ENCODE results near the gene AMZ1.

Gene AMZ1

DNA sequence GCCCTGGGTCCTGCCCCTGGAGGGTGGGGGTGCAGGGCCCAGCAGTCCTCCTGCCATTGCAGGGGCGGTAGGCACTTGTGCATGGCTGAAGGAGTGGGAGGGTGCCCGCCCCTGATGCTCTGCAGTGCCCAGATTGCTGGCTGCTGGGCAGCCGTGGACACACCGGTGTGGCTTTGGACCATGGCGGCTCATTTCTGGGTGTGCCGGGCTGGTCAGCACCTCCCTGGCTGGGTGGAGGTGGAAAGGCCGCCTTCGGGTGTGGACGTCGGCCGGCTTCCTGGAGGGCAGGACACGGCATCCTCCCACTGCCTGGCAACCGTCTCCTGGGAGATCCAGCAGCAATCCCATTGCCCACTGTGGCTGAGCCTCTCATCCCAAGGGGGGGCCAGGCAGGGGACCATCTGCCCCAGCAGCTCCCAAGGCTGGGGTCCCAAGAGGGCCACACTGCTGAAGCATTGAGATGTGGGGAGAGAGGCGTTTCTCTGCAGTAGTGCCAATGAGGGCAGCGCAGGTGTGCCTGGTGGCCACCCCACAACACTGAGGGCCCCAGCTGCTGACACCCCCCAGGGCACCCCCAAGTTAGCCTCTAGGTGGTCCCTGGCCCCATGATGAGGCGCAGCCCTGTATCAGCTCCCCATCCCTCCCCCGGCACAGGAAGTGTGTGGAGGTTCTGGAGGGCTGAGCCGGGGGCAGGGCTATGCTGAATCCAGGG lies 43.3 kb upstream of the AMZ1 start:
- Histone ChIP-seq H3K27ac (ENCODE audit: low read length) (no peak overlapping the region), H3K36me3 (ENCODE audit: control insufficient read depth in 1 of 2, insufficient read depth in 2 of 2, low read length in 2 of 2) (peaks cover 10 to 16% of the 10 kb centered on the region in 2 donors)

DNA sequence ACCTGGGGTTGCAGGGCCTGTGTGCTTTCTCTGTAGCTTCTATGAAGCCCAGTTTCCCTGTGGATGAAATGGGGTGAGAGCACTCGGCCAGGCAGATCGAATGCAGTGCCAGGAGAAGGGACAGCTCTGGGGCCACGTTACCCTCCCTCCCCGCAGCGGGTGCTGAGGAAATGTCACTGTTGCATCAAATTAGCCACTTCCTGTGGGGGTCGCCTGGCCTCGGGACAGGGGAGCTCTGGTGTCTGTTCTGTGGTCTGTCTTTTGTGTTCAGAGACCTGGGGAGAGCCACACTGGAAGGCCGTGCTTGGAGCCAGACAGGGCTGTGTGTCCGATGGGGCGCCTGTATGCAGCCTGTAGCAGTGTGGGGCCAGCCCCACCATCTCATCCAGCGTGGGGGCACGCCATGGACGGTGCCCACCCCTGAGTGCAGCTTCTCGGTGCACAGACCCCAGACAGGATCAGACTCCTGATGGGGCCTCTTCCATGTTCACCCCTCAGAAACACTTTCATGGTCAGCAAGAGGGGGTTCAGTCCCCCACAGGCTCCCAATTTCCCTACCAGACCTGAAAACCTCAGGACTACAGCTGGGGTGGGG lies 42.6 kb upstream of the AMZ1 start:
- Histone ChIP-seq H3K27me3 (ENCODE audit: low read depth, low read length) (no peaks in the 10 kb centered on the region), H3K4me3 (ENCODE audit: low read depth in 1 of 2, low read length in 2 of 2) (no peak overlapping the region), H3K36me3 (ENCODE audit: control insufficient read depth in 1 of 2, insufficient read depth in 2 of 2, low read length in 2 of 2) (peaks cover 10 to 16% of the 10 kb centered on the region in 2 donors), H3K9me3 (ENCODE audit: control insufficient read depth in 1 of 2, low read length in 2 of 2) (no peaks in the 10 kb centered on the region), H3K27ac (ENCODE audit: low read length) (no peak overlapping the region), H3K4me1 (ENCODE audit: control insufficient read depth in 1 of 2, insufficient read depth in 2 of 2, low read length in 2 of 2) (peaks cover 3 to 30% of the 10 kb centered on the region in 2 donors)

More for the DNA sequence above, 43.3 kb upstream of the AMZ1 start:
- Histone ChIP-seq H3K27me3 (ENCODE audit: low read depth, low read length) (no peaks in the 10 kb centered on the region), H3K9me3 (ENCODE audit: control insufficient read depth in 1 of 2, low read length in 2 of 2) (no peaks in the 10 kb centered on the region), H3K4me1 (ENCODE audit: control insufficient read depth in 1 of 2, insufficient read depth in 2 of 2, low read length in 2 of 2) (peaks cover 3 to 36% of the 10 kb centered on the region in 2 donors), H3K4me3 (ENCODE audit: low read depth in 1 of 2, low read length in 2 of 2) (no peak overlapping the region)

DNA sequence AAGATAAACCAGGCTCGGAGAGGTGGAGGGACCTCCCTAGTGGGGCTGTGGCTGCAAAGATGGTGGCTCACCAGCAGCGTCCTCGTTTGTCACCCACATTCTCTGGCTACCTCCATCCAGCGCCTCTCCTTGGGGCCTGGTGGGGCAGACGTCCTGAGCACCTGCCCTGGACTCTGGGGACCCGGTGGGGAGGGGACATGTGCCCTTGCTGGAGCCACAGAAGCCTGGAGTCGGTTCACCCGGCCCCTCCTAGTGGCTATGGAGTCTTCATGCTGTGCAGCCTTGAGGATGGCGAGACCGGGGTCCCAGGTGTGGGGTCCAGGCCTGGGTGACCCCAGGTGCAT lies 41.7 kb upstream of the AMZ1 start:
- Histone ChIP-seq H3K4me1 (ENCODE audit: control insufficient read depth in 1 of 2, insufficient read depth in 2 of 2, low read length in 2 of 2) (peaks cover 3 to 21% of the 10 kb centered on the region in 2 donors), H3K27me3 (ENCODE audit: low read depth, low read length) (no peaks in the 10 kb centered on the region), H3K9me3 (ENCODE audit: control insufficient read depth in 1 of 2, low read length in 2 of 2) (no peaks in the 10 kb centered on the region), H3K27ac (ENCODE audit: low read length) (no peak overlapping the region), H3K4me3 (ENCODE audit: low read depth in 1 of 2, low read length in 2 of 2) (no peak overlapping the region), H3K36me3 (ENCODE audit: control insufficient read depth in 1 of 2, insufficient read depth in 2 of 2, low read length in 2 of 2) (peaks cover 10 to 16% of the 10 kb centered on the region in 2 donors)

DNA sequence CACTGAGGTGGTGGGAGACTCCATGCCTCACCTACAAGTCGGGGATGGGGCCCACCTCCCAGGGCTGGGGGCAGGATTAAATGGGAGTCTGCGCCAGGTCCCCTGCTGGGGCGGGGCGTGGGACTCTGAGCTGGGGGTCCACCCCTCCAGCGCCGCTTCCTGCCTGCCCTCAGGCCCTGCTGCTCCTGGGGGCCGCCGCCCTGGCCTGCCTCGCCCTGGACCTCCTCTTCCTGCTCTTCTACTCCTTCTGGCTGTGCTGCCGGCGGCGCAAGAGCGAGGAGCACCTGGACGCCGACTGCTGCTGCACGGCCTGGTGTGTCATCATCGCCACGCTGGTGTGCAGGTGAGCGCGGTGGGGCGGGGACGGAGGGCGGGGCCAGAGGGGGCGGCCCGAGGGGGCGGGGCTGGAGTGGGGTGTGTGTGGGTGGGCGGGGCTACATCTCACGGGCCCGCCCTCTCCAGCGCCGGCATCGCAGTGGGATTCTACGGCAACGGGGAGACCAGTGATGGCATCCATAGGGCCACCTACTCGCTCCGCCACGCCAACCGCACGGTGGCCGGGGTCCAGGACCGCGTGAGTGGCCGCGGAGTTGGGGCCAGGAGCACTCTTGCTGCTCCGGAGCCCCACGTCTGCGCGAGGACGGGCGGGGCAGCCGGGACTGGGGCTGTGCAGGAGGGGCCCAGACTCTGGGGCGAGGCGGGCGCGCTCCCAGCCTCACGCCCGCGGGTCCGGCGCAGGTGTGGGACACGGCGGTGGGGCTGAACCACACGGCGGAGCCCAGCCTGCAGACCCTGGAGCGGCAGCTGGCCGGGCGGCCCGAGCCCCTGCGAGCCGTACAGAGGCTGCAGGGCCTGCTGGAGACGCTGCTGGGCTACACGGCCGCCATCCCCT lies 41.1 kb upstream of the AMZ1 start:
- H3K27ac ChIP-seq (ENCODE audit: low read length) = no peak overlapping the region
- peaks cover 0 to 15% of the 10 kb centered on the region in 2 donors for H3K4me1 ChIP-seq (ENCODE audit: control insufficient read depth in 1 of 2, insufficient read depth in 2 of 2, low read length in 2 of 2)
- H3K36me3 ChIP-seq (ENCODE audit: control insufficient read depth in 1 of 2, insufficient read depth in 2 of 2, low read length in 2 of 2) = peaks cover 10 to 20% of the 10 kb centered on the region in 2 donors
- no peaks in the 10 kb centered on the region for H3K9me3 ChIP-seq (ENCODE audit: control insufficient read depth in 1 of 2, low read length in 2 of 2)
- H3K27me3 ChIP-seq (ENCODE audit: low read depth, low read length) = no peaks in the 10 kb centered on the region
- H3K4me3 ChIP-seq (ENCODE audit: low read depth in 1 of 2, low read length in 2 of 2) = no peak overlapping the region

DNA sequence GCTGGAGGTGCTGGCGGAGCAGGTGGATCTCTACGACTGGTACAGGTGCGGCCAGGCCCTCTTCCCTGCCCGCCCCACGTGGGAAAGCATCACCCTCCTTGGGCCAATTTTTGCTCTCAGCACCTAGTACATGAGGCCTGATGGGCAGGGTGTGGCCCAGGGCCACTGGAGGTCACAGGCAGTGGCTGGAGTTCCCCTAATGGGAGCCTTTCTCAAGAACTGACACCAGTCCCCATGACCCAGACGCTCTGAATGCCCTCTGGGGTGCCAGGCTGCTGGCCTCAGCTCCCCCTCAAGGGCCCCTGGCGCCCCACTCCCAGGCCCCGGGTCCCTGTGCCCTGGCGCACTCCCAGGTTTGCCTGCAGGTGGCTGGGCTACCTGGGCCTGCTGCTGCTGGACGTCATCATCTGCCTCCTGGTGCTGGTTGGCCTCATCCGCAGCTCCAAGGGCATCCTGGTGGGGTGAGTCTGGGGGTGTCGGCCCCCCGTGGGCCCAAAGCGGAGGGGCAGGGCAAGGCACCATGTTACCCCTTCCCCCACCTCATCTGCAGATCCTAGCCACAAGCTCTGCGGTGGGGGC lies 40.3 kb upstream of the AMZ1 start:
- no peak overlapping the region for H3K27ac ChIP-seq (ENCODE audit: low read length)
- H3K36me3 ChIP-seq (ENCODE audit: control insufficient read depth in 1 of 2, insufficient read depth in 2 of 2, low read length in 2 of 2) = peaks cover 10 to 21% of the 10 kb centered on the region in 2 donors
- peaks cover 0 to 14% of the 10 kb centered on the region in 2 donors for H3K4me1 ChIP-seq (ENCODE audit: control insufficient read depth in 1 of 2, insufficient read depth in 2 of 2, low read length in 2 of 2)
- H3K27me3 ChIP-seq (ENCODE audit: low read depth, low read length) = no peaks in the 10 kb centered on the region
- no peaks in the 10 kb centered on the region for H3K9me3 ChIP-seq (ENCODE audit: control insufficient read depth in 1 of 2, low read length in 2 of 2)
- H3K4me3 ChIP-seq (ENCODE audit: low read depth in 1 of 2, low read length in 2 of 2) = no peak overlapping the region

DNA sequence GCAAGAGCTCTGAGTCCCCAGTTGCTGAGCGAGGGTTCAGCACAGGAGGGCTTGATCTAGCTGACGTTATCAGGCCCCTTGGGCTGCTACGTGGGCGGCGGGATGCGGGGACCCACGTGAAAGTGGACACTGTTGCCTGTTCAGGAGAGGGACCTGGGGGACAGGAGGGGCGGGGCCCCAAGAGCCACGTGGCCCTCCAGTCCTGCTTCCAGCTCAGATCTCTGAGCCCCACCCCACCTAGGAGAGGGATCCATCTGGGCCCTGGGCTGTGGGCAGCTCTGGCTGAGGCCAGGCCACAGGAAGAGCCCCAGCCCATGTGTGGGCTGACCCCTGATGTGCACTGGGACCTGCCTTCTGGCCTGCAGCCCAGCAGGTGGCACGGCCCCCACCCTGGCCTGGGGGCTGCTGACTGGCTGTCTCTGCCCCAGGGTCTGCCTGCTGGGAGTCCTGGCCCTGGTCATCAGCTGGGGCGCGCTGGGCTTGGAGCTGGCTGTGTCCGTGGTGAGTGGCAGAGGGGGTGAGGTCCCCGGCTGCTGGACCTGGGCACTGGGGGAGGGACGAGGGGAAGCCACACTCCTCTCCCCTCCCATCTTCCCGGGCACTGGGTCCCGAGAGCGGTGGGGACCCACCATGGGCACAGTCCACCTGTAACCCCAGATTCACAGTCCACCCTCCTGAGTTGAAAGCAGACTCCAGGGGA lies 38.7 kb upstream of the AMZ1 start:
- Histone ChIP-seq H3K4me1 (ENCODE audit: control insufficient read depth in 1 of 2, insufficient read depth in 2 of 2, low read length in 2 of 2) (peaks cover 0 to 11% of the 10 kb centered on the region in 2 donors), H3K9me3 (ENCODE audit: control insufficient read depth in 1 of 2, low read length in 2 of 2) (no peaks in the 10 kb centered on the region), H3K27ac (ENCODE audit: low read length) (no peak overlapping the region), H3K4me3 (ENCODE audit: low read depth in 1 of 2, low read length in 2 of 2) (no peak overlapping the region), H3K36me3 (ENCODE audit: control insufficient read depth in 1 of 2, insufficient read depth in 2 of 2, low read length in 2 of 2) (peaks cover 10 to 21% of the 10 kb centered on the region in 2 donors), H3K27me3 (ENCODE audit: low read depth, low read length) (no peaks in the 10 kb centered on the region)

DNA sequence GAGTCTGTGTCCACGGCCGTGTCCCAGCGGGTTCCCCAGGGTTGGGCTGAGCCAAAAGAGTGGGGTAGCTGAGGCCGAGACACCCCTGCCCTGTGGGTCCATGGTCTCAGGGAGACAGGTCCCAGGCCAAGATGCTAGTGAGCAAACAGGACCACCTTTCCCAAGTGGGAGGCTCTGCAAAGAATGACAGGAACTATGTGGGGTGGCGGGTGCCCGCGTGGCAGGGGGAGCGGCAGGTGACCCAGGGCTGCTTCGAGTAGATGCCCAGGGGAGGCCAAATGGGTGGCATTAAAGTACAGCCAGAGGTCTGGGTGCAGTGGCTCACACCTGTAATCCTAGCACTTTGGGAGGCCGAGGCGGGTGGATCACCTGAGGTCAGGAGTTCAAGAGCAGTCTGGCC lies 38.0 kb upstream of the AMZ1 start:
- H3K27me3 ChIP-seq (ENCODE audit: low read depth, low read length) = no peaks in the 10 kb centered on the region
- H3K27ac ChIP-seq (ENCODE audit: low read length) = no peak overlapping the region
- no peak overlapping the region for H3K4me3 ChIP-seq (ENCODE audit: low read depth in 1 of 2, low read length in 2 of 2)
- no peaks in the 10 kb centered on the region for H3K9me3 ChIP-seq (ENCODE audit: control insufficient read depth in 1 of 2, low read length in 2 of 2)
- peaks cover 0 to 4% of the 10 kb centered on the region in 2 donors for H3K4me1 ChIP-seq (ENCODE audit: control insufficient read depth in 1 of 2, insufficient read depth in 2 of 2, low read length in 2 of 2)
- H3K36me3 ChIP-seq (ENCODE audit: control insufficient read depth in 1 of 2, insufficient read depth in 2 of 2, low read length in 2 of 2) = peaks cover 10 to 21% of the 10 kb centered on the region in 2 donors

DNA sequence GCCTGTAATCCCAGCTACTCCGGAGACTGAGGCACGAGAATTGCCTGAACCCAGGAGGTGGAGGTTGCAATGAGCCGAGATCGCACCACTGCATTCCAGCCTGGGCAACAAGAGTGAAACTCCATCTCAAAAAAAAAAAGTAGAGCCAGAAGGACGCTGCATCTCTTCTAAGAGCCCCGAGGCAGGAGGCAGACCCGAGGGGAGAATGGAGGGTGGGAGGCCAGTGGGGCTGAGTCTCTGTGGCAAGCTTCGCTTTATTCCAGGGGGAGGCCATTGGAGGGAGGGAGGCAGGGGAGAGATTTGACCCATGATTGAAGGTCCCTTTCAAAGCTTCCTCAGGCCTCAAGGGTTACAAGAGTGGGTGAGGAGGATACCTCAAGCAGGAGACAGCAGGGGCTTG lies 37.6 kb upstream of the AMZ1 start:
- Histone ChIP-seq H3K9me3 (ENCODE audit: control insufficient read depth in 1 of 2, low read length in 2 of 2) (no peaks in the 10 kb centered on the region), H3K4me3 (ENCODE audit: low read depth in 1 of 2, low read length in 2 of 2) (no peak overlapping the region), H3K36me3 (ENCODE audit: control insufficient read depth in 1 of 2, insufficient read depth in 2 of 2, low read length in 2 of 2) (peaks cover 11 to 21% of the 10 kb centered on the region in 2 donors)

DNA sequence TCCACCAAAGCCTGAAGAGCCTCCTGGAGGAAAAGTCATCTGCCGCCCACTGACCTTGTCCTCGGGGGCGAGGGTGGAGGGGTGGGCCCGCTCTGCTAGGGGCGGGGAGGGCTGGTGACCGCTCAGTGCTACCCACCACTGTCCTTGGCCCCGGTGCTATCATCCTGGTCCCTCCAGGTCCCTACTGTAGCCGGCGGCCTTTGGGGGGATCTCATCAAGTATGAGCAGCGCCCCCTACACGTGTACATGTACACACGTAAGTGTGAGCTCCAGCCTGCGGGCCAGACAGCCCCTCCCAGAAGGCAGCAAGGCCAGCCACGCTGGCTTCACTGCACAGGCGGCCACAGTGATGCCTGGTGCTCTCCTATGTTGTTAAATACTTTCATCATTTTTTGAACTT lies 36.7 kb upstream of the AMZ1 start:
- H3K36me3 ChIP-seq (ENCODE audit: control insufficient read depth in 1 of 2, insufficient read depth in 2 of 2, low read length in 2 of 2) = peaks cover 15 to 28% of the 10 kb centered on the region in 2 donors
- no peak overlapping the region for H3K27ac ChIP-seq (ENCODE audit: low read length)
- H3K4me3 ChIP-seq (ENCODE audit: low read depth in 1 of 2, low read length in 2 of 2) = no peak overlapping the region
- no peaks in the 10 kb centered on the region for H3K4me1 ChIP-seq (ENCODE audit: control insufficient read depth in 1 of 2, insufficient read depth in 2 of 2, low read length in 2 of 2)
- H3K9me3 ChIP-seq (ENCODE audit: control insufficient read depth in 1 of 2, low read length in 2 of 2) = no peaks in the 10 kb centered on the region
- no peaks in the 10 kb centered on the region for H3K27me3 ChIP-seq (ENCODE audit: low read depth, low read length)

More for the DNA sequence above, 37.6 kb upstream of the AMZ1 start:
- H3K27me3 ChIP-seq (ENCODE audit: low read depth, low read length) = no peaks in the 10 kb centered on the region
- H3K27ac ChIP-seq (ENCODE audit: low read length) = no peak overlapping the region
- no peaks in the 10 kb centered on the region for H3K4me1 ChIP-seq (ENCODE audit: control insufficient read depth in 1 of 2, insufficient read depth in 2 of 2, low read length in 2 of 2)

DNA sequence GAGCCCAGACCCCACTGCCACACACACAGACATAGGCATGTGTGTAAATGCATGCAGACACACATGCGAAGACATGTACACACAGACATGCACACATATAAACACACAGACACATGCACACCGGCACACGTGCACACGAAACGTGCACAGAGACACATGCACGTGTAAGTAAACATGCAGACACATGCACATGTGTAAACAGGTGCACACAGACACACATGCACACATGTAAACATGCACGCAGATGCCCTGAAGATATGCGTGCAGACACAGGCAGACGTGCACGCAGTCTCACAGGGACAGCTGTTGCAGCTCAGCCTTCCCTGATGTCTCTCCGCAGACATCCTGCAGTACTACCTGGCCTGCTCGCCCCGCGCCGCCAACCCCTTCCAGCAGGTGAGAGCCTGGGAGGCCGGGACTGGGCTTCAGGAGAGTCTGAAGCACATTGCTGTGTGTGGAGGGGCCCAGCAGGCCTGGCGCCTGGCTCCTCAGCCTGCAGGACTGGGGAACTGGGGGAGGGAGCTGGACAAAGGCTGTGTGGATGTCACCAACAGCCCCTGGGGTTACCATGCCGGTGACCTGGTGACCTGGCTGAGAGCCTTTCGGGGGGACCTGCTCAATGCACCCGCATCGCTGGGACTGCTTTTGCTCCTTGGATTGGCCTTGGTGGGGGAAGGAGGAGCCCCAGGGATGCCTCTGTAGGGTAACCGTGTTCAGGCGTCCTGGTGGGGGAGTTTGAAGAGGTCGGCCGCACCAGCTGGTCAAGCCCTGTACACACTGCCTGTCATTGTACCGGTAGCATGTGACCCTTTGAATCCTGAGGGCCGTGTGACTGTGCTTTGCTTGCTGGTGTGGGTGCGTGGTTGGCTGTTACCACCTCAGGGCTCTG lies 35.9 kb upstream of the AMZ1 start:
- no peaks in the 10 kb centered on the region for H3K4me1 ChIP-seq (ENCODE audit: control insufficient read depth in 1 of 2, insufficient read depth in 2 of 2, low read length in 2 of 2)
- H3K27me3 ChIP-seq (ENCODE audit: low read depth, low read length) = no peaks in the 10 kb centered on the region
- H3K27ac ChIP-seq (ENCODE audit: low read length) = no peak overlapping the region
- H3K4me3 ChIP-seq (ENCODE audit: low read depth in 1 of 2, low read length in 2 of 2) = no peak overlapping the region
- peaks cover 18 to 33% of the 10 kb centered on the region in 2 donors for H3K36me3 ChIP-seq (ENCODE audit: control insufficient read depth in 1 of 2, insufficient read depth in 2 of 2, low read length in 2 of 2)
- H3K9me3 ChIP-seq (ENCODE audit: control insufficient read depth in 1 of 2, low read length in 2 of 2) = no peaks in the 10 kb centered on the region

All from muscle layer of duodenum (tissue), 2 donors.